IMR-90 (cell line): ENCODE data around the gene CNOT6. TPM values are rescaled to one million over a fixed set of nuclear protein-coding genes. Genes with fewer than 3 reads are reported as not detected.

Source experiments
- ATAC-seq: fragments of 200-7000 bp; cut with Tn5 transposase; 2 replicates; pipeline ENCODE4 v1.9.1; 2020; ENCODE audit warnings: low read depth, mild to moderate bottlenecking, moderate library complexity
- BruUV-seq: library from RNA; stranded (reverse); fragments of 400-500 nt; replicated peaks from 2 replicates; lab custom pipeline; 2021; lab: Mats Ljungman, UMichigan
- CTCF ChIA-PET: fragments of 300-600 bp; formaldehyde crosslinking; extraction: SDS; loops from one replicate; lab custom pipeline; 2021; ENCODE audit warnings: antibody characterized with exemption; lab: Yijun Ruan, JAX
- POLR2A ChIA-PET: fragments of 300-600 bp; sonication (Branson Sonifier 250); formaldehyde crosslinking; loops from one replicate; lab custom pipeline; 2022; ENCODE audit warnings: antibody characterized with exemption; ENCODE audit not compliant: unreplicated experiment; lab: Charles Lee
- DNase-seq: peaks from one replicate; pipeline ENCODE4 v3.0.0; 2013
- H2AFZ ChIP-seq: replicated peaks from 2 replicates; pipeline ENCODE3; 2013; ENCODE audit warnings: low read length, mild to moderate bottlenecking; ENCODE audit not compliant: poor library complexity
- H2AK5ac ChIP-seq: 2 replicates; pipeline ENCODE4 v1.6.1; 2013; ENCODE audit warnings: low read depth, low read length, inconsistent platforms
- H2AK9ac ChIP-seq: replicated peaks from 2 replicates; pipeline ENCODE3; 2013; ENCODE audit warnings: mild to moderate bottlenecking, low read depth, low read length, moderate library complexity; ENCODE audit not compliant: poor library complexity
- H2BK120ac ChIP-seq: 2 replicates; pipeline ENCODE4 v1.6.1; 2013; ENCODE audit warnings: low read depth, low read length, inconsistent platforms
- H2BK15ac ChIP-seq: 3 replicates; pipeline ENCODE4 v1.6.1; 2013; ENCODE audit warnings: low read depth, low read length, inconsistent platforms
- H2BK20ac ChIP-seq: 2 replicates; pipeline ENCODE4 v1.6.1; 2013; ENCODE audit warnings: low read depth, mild to moderate bottlenecking, inconsistent platforms, low read length, moderate library complexity
- H2BK5ac ChIP-seq: 2 replicates; pipeline ENCODE4 v1.6.1; 2013; ENCODE audit warnings: mild to moderate bottlenecking, low read depth, low read length, inconsistent platforms; ENCODE audit not compliant: poor library complexity, severe bottlenecking
- H3K14ac ChIP-seq: replicated peaks from 2 replicates; pipeline ENCODE4 v1.6.1; 2013; ENCODE audit warnings: low read depth, low read length, inconsistent platforms
- H3K18ac ChIP-seq: 2 replicates; pipeline ENCODE4 v1.6.1; 2013; ENCODE audit warnings: low read depth, low read length, control low read depth
- H3K23ac ChIP-seq: 2 replicates; pipeline ENCODE4 v1.6.1; 2013; ENCODE audit warnings: low read depth, low read length, inconsistent platforms
- H3K27ac ChIP-seq: 2 replicates; pipeline ENCODE4 v1.5.1; 2013; ENCODE audit warnings: mild to moderate bottlenecking, control low read depth, low read length; ENCODE audit not compliant: insufficient read depth
- H3K27me3 ChIP-seq: 2 replicates; pipeline ENCODE4 v1.6.1; 2013; ENCODE audit warnings: low read length; ENCODE audit not compliant: control insufficient read depth, insufficient read depth
- H3K36me3 ChIP-seq: 2 replicates; pipeline ENCODE4 v1.6.1; 2013; ENCODE audit warnings: low read length, mixed read lengths; ENCODE audit not compliant: control insufficient read depth, insufficient read depth
- H3K4ac ChIP-seq: 2 replicates; pipeline ENCODE4 v1.6.1; 2013; ENCODE audit warnings: low read depth, low read length, inconsistent platforms
- H3K4me1 ChIP-seq: 2 replicates; pipeline ENCODE4 v1.6.1; 2013; ENCODE audit warnings: low read length, mixed read lengths; ENCODE audit not compliant: control insufficient read depth, insufficient read depth
- H3K4me2 ChIP-seq: 2 replicates; pipeline ENCODE4 v1.6.1; 2013; ENCODE audit warnings: low read depth, mild to moderate bottlenecking, control low read depth, low read length, moderate library complexity
- H3K4me3 ChIP-seq: 2 replicates; pipeline ENCODE4 v1.5.1; 2013; ENCODE audit warnings: low read depth, mild to moderate bottlenecking, control low read depth, low read length, moderate library complexity; ENCODE audit not compliant: insufficient read depth
- H3K56ac ChIP-seq: 2 replicates; pipeline ENCODE4 v1.6.1; 2013; ENCODE audit warnings: low read length, inconsistent platforms; ENCODE audit not compliant: insufficient read depth; ENCODE audit errors: extremely low read depth
- H3K79me1 ChIP-seq, 2 experiments: 2 replicates each; pipeline ENCODE4 v1.6.1; 2013; ENCODE audit warnings: low read length in 2 of 2, inconsistent platforms in 1 of 2, low read depth in 1 of 2
- H3K9ac ChIP-seq: 2 replicates; pipeline ENCODE4 v1.6.1; 2013; ENCODE audit warnings: low read depth, low read length, control low read depth
- H3K9me1 ChIP-seq: 2 replicates; pipeline ENCODE4 v1.6.1; 2013; ENCODE audit warnings: low read length, inconsistent platforms; ENCODE audit not compliant: insufficient read depth
- H3K9me3 ChIP-seq: 2 replicates; pipeline ENCODE4 v1.6.1; 2013; ENCODE audit warnings: low read length; ENCODE audit not compliant: control insufficient read depth, insufficient read depth
- H4K20me1 ChIP-seq: 2 replicates; pipeline ENCODE4 v1.6.1; 2013; ENCODE audit warnings: low read length, inconsistent platforms; ENCODE audit not compliant: insufficient read depth
- H4K5ac ChIP-seq: 2 replicates; pipeline ENCODE4 v1.6.1; 2013; ENCODE audit warnings: mild to moderate bottlenecking, low read depth, low read length, control low read depth
- H4K8ac ChIP-seq, 2 experiments: 2 replicates each; pipeline ENCODE4 v1.6.1; 2013; ENCODE audit warnings: low read depth in 2 of 2, low read length in 2 of 2, control low read depth in 1 of 2, inconsistent platforms in 1 of 2
- H4K91ac ChIP-seq: 2 replicates; pipeline ENCODE4 v1.6.1; 2013; ENCODE audit warnings: low read depth, low read length, inconsistent platforms; ENCODE audit not compliant: insufficient read depth
- BHLHE40 ChIP-seq: fragments of 150-350 bp; IDR thresholded peaks from 2 replicates; pipeline ENCODE4 v1.6.1; 2016; ENCODE audit warnings: mild to moderate bottlenecking, low read depth, low read length
- CEBPB ChIP-seq: IDR thresholded peaks from 2 replicates; pipeline ENCODE4 v1.6.1; 2012; ENCODE audit warnings: low read depth, low read length, improper control_type of control experiment
- CTCF ChIP-seq: conservative IDR thresholded peaks from 2 replicates; pipeline ENCODE4 v1.5.1; 2012; ENCODE audit warnings: mild to moderate bottlenecking, low read depth, low read length, improper control_type of control experiment
- ELK1 ChIP-seq: fragments of 150-350 bp; IDR thresholded peaks from 2 replicates; pipeline ENCODE4 v1.6.1; 2016; ENCODE audit warnings: low read depth, mild to moderate bottlenecking, low read length, moderate library complexity, borderline replicate concordance
- FOS ChIP-seq: fragments of 150-350 bp; IDR thresholded peaks from 2 replicates; pipeline ENCODE4 v1.6.1; 2016; ENCODE audit warnings: low read depth, low read length
- MAFK ChIP-seq: IDR thresholded peaks from 2 replicates; pipeline ENCODE4 v1.6.1; 2012; ENCODE audit warnings: low read depth, low read length, improper control_type of control experiment
- MAZ ChIP-seq: IDR thresholded peaks from 2 replicates; pipeline ENCODE4 v1.6.1; 2012; ENCODE audit warnings: low read depth, mild to moderate bottlenecking, low read length, improper control_type of control experiment, moderate library complexity, borderline replicate concordance
- MXI1 ChIP-seq: IDR thresholded peaks from 2 replicates; pipeline ENCODE4 v1.6.1; 2012; ENCODE audit warnings: low read depth, mild to moderate bottlenecking, low read length, moderate library complexity, borderline replicate concordance
- NFE2L2 ChIP-seq: fragments of 150-350 bp; IDR thresholded peaks from 2 replicates; pipeline ENCODE4 v1.6.1; 2016; ENCODE audit warnings: low read depth, mild to moderate bottlenecking, low read length
- RAD21 ChIP-seq: IDR thresholded peaks from 2 replicates; pipeline ENCODE4 v1.6.1; 2012; ENCODE audit warnings: low read length, improper control_type of control experiment
- RCOR1 ChIP-seq: IDR thresholded peaks from 2 replicates; pipeline ENCODE4 v1.6.1; 2012; ENCODE audit warnings: mild to moderate bottlenecking, low read length, improper control_type of control experiment; ENCODE audit not compliant: insufficient replicate concordance
- SMC3 ChIP-seq: fragments of 150-350 bp; IDR thresholded peaks from 2 replicates; pipeline ENCODE4 v1.6.1; 2016; ENCODE audit warnings: low read depth, mild to moderate bottlenecking, antibody characterized with exemption, low read length, moderate library complexity
- WGBS, 2 experiments: methylation state at CpG; one replicate each; pipeline versions ENCODE4 v1.1.5 to v1.1.7; 2013; ENCODE audit warnings: missing lambda C conversion rate in 2 of 2; ENCODE audit not compliant: insufficient read length in 1 of 2; ENCODE audit errors: extremely low coverage in 2 of 2; 5-methylcytosine and 5-hydroxymethylcytosine counted together
- dilution Hi-C: fragments of 300-500 bp; cut with HindIII; formaldehyde crosslinking; loops from one replicate; pipeline ENCODE4 v1.14.3; 2018; ENCODE audit warnings: low sequenced_read_pairs; ENCODE audit not compliant: unreplicated experiment
- in situ Hi-C: fragments of 300-500 bp; cut with MboI; formaldehyde crosslinking; loops from 3 replicates; pipeline ENCODE4 v1.14.3; 2019; ENCODE audit warnings: low sequenced_read_pairs, inconsistent platforms, mixed read lengths
- intact Hi-C: fragments of 100-400 bp; cut with micrococcal nuclease; formaldehyde crosslinking; loops from 2 replicates; pipeline ENCODE4 v1.10.0; 2022
- polyA plus RNA-seq, 3 experiments: library from polyadenylated mRNA; depleted of rRNA; stranded (reverse); fragments of >200 nt; gene quantifications; 2 replicates each; pipeline ENCODE4 v1.2.3, GENCODE V29; 2012; ENCODE audit warnings: low replicate concordance in 1 of 3
- total RNA-seq: library from RNA; depleted of rRNA; stranded (reverse); fragments of >200 nt; gene quantifications from 2 replicates; pipeline ENCODE4 v1.2.3, GENCODE V29; 2012

CNOT6 gene
- total and polyA plus RNA-seq, 2 of the 4 experiments (the other 2 are of a cell fraction), result 9.7 to 10.8 TPM

- no peak for TF ChIP-seq MAFK
These were observed 111.5 kb downstream of the CNOT6 start (continued) for GRCh38 chr5:180605554-180606214.

GRCh38 chr5:180606215-180606785, 112.1 kb downstream of the CNOT6 start:
- intact Hi-C loops, result loop anchor here (1.0 to 10.0 kb wide), 4 partner anchors 111 to 401 kb away; partner anchors contain the start of genes CNOT6, GFPT2 and RASGEF1C
- no peak overlapping the region for H2AK5ac ChIP-seq
- H3K27me3 ChIP-seq, result peaks cover 10% of the 10 kb centered on the region; the same call in 1 of the 2 replicates
- no peaks in the 10 kb centered on the region for H3K9me3 ChIP-seq
- WGBS, 2 experiments, result 38% methylated on average over 2 of the region's 21 CpGs; no CpG with 5 or more reads in 1 of the 2 experiments
- no peak overlapping the region for H2BK5ac ChIP-seq
- H2AFZ ChIP-seq, result peak overlapping the region; percentile 2
- in situ Hi-C loops, result no loop called here
- no peak overlapping the region for H3K18ac ChIP-seq
- no peak overlapping the region for H4K8ac ChIP-seq
- CTCF ChIA-PET, result interaction anchor here (0.6 to 1.2 kb wide), 2 partner anchors 13 to 683 kb away, joined by 3 to 8 read pairs; no protein-coding TSS in a partner anchor
- no peak for DNase-seq
- H2BK15ac ChIP-seq, result no peak overlapping the region
- no peak overlapping the region for H4K91ac ChIP-seq
- no peak overlapping the region for H3K4me3 ChIP-seq
- H2BK20ac ChIP-seq, result no peak overlapping the region
- H3K36me3 ChIP-seq, result no peaks in the 10 kb centered on the region
- H3K27ac ChIP-seq, result no peak overlapping the region
- dilution Hi-C loops, result no loop called here
- H4K5ac ChIP-seq, result no peak overlapping the region
- H3K79me1 ChIP-seq, result no peaks in the 10 kb centered on the region
- H3K4me2 ChIP-seq, result no peak overlapping the region
- H2BK120ac ChIP-seq, result no peak overlapping the region
- no peaks in the 10 kb centered on the region; the same call in 1 of the 2 replicates for H4K20me1 ChIP-seq
- ATAC-seq, result no peak
- H3K23ac ChIP-seq, result no peak overlapping the region
- H3K9ac ChIP-seq, result no peak overlapping the region
- no peaks in the 10 kb centered on the region for H3K9me1 ChIP-seq
- no peak overlapping the region for H3K4ac ChIP-seq
- BruUV-seq, result no TSS peak
- no peak overlapping the region for H3K14ac ChIP-seq
- H2AK9ac ChIP-seq, result no peak overlapping the region
- POLR2A ChIA-PET, result interaction anchor here (0.6 kb wide), 1 partner anchor 276 kb away, joined by 4 read pairs; no protein-coding TSS in a partner anchor
- no peaks in the 10 kb centered on the region for H3K4me1 ChIP-seq
- H3K56ac ChIP-seq, result no peak overlapping the region
- TF ChIP-seq MAFK (no peak), MXI1 (no peak), SMC3 (no peak), ELK1 (no peak), RCOR1 (no peak), MAZ (no peak), CEBPB (no peak), FOS (no peak), NFE2L2 (no peak), BHLHE40 (no peak), RAD21 (no peak), CTCF (no peak)
